CD14-positive monocyte (primary cell): ENCODE data around the gene LIMCH1. TPM values are rescaled to one million over a fixed set of nuclear protein-coding genes. Genes with fewer than 3 reads are reported as not detected.

Experiments used
- DNase-seq, 3 donors: peaks; one replicate each; pipeline ENCODE4 v3.0.0-alpha.2; 2011 to 2022
- H2AFZ ChIP-seq: 2 replicates; pipeline ENCODE4 v1.6.0; 2012; ENCODE audit warnings: mild to moderate bottlenecking, low read depth, low read length, inconsistent platforms; ENCODE audit not compliant: insufficient read depth, poor library complexity, severe bottlenecking
- H3K27ac ChIP-seq, 2 donors: 1 replicate in 1 of 2; 2 replicates in 1 of 2; pipeline ENCODE4 v1.5.1; 2012 to 2013; ENCODE audit warnings: low read length in 2 of 2, control low read depth in 1 of 2, inconsistent platforms in 1 of 2, low read depth in 1 of 2, mild to moderate bottlenecking in 1 of 2
- H3K27me3 ChIP-seq, 2 donors: one replicate each; pipeline versions ENCODE4 v1.6.0 to v1.6.1; 2011 to 2013; ENCODE audit warnings: low read length in 2 of 2; ENCODE audit not compliant: control insufficient read depth in 2 of 2, insufficient read depth in 2 of 2
- H3K36me3 ChIP-seq, 2 donors: replicated peaks in 1 of 2; 1 replicate in 1 of 2; 2 replicates in 1 of 2; pipeline versions ENCODE4 v1.5.1 to v1.6.1; 2012 to 2013; ENCODE audit warnings: low read length in 2 of 2, control low read depth in 1 of 2, inconsistent platforms in 1 of 2, mild to moderate bottlenecking in 1 of 2; ENCODE audit not compliant: insufficient read depth in 2 of 2, control insufficient read depth in 1 of 2
- H3K4me1 ChIP-seq, 2 donors: 1 replicate in 1 of 2; 2 replicates in 1 of 2; pipeline versions ENCODE4 v1.5.1 to v1.6.1; 2012 to 2013; ENCODE audit warnings: low read length in 2 of 2, control low read depth in 1 of 2, inconsistent platforms in 1 of 2, mild to moderate bottlenecking in 1 of 2, moderate library complexity in 1 of 2; ENCODE audit not compliant: insufficient read depth in 2 of 2, control insufficient read depth in 1 of 2
- H3K4me2 ChIP-seq: replicated peaks from 2 replicates; pipeline ENCODE3; 2012; ENCODE audit warnings: low read length, moderate library complexity, mild to moderate bottlenecking; ENCODE audit not compliant: poor library complexity, severe bottlenecking; ENCODE audit errors: extremely low read depth
- H3K4me3 ChIP-seq, 3 experiments: fragments of 200-600 bp in 1 of 3; sonication (generic) in 1 of 3; replicated peaks in 1 of 3; 1 replicate in 2 of 3; 2 replicates in 1 of 3; pipeline ENCODE4 v1.5.1; 2011 to 2013; ENCODE audit warnings: low read length in 3 of 3, mild to moderate bottlenecking in 3 of 3, control low read depth in 2 of 3, low read depth in 2 of 3, inconsistent platforms in 1 of 3, moderate library complexity in 1 of 3
- H3K79me2 ChIP-seq: 2 replicates; pipeline ENCODE4 v1.6.0; 2012; ENCODE audit warnings: mild to moderate bottlenecking, control low read depth, inconsistent platforms, low read length, moderate library complexity; ENCODE audit not compliant: insufficient read depth
- H3K9ac ChIP-seq: 2 replicates; pipeline ENCODE4 v1.6.0; 2017; ENCODE audit warnings: low read length, mild to moderate bottlenecking; ENCODE audit not compliant: insufficient read depth, poor library complexity, severe bottlenecking
- H3K9me3 ChIP-seq, 2 donors: replicated peaks in 1 of 2; 1 replicate in 1 of 2; 2 replicates in 1 of 2; pipeline versions ENCODE4 v1.5.1 to v1.6.1; 2012 to 2013; ENCODE audit warnings: low read length in 2 of 2, control low read depth in 1 of 2; ENCODE audit not compliant: control insufficient read depth in 1 of 2, insufficient read depth in 1 of 2
- H4K20me1 ChIP-seq: 2 replicates; pipeline ENCODE4 v1.6.0; 2012; ENCODE audit warnings: mild to moderate bottlenecking, low read length, control low read depth, moderate library complexity; ENCODE audit not compliant: insufficient read depth
- H3K27ac Mint-ChIP-seq, 7 donors: one replicate each; pipeline ENCODE4 v1.8.0; 2020; ENCODE audit warnings: mild to moderate bottlenecking in 7 of 7, mixed read lengths in 7 of 7, moderate library complexity in 6 of 7, inconsistent platforms in 2 of 7
- H3K27me3 Mint-ChIP-seq, 3 donors: one replicate each; pipeline ENCODE4 v1.8.0; 2021 to 2022; ENCODE audit warnings: low read depth in 3 of 3, mild to moderate bottlenecking in 3 of 3, mixed read lengths in 3 of 3, moderate library complexity in 3 of 3, inconsistent platforms in 1 of 3
- H3K36me3 Mint-ChIP-seq, 2 donors: one replicate each; pipeline ENCODE4 v1.8.0; 2020; ENCODE audit warnings: mixed read lengths in 2 of 2, inconsistent platforms in 1 of 2, mild to moderate bottlenecking in 1 of 2
- H3K4me1 Mint-ChIP-seq: one replicate; pipeline ENCODE4 v1.8.0; 2020; ENCODE audit warnings: mild to moderate bottlenecking, mixed read lengths
- H3K4me3 Mint-ChIP-seq, 2 donors: one replicate each; pipeline ENCODE4 v1.8.0; 2020; ENCODE audit warnings: mild to moderate bottlenecking in 2 of 2, mixed read lengths in 2 of 2, moderate library complexity in 1 of 2
- H3K9me3 Mint-ChIP-seq, 7 donors: one replicate each; pipeline ENCODE4 v1.8.0; 2020 to 2022; ENCODE audit warnings: mixed read lengths in 7 of 7, mild to moderate bottlenecking in 6 of 7, moderate library complexity in 6 of 7, inconsistent platforms in 2 of 7
- WGBS: methylation state at CpG from one replicate; pipeline ENCODE4 v1.1.5; 2013; ENCODE audit warnings: missing lambda C conversion rate; ENCODE audit not compliant: insufficient coverage; 5-methylcytosine and 5-hydroxymethylcytosine counted together
- intact Hi-C, 2 donors: fragments of 100-400 bp; cut with micrococcal nuclease; formaldehyde crosslinking; loops; one replicate each; pipeline versions ENCODE4 v1.15.0 to v1.15.1; 2023
- polyA plus RNA-seq, 3 donors: library from polyadenylated mRNA; depleted of rRNA in 1 of 3; unstranded in 2 of 3; stranded (reverse) in 1 of 3; fragments of 300-500 nt in 2 of 3; fragments of >200 nt in 1 of 3; fragmentation: Illumina TruSeq in 2 of 3; gene quantifications; 1 replicate in 2 of 3; 2 replicates in 1 of 3; pipeline ENCODE4 v1.2.3, GENCODE V29; 2012 to 2021
- TF ChIP-seq, protein P1 (sequence below): fragments of 200-600 bp; IDR thresholded peaks from one replicate; pipeline ENCODE4 v1.8.0; 2022; ENCODE audit warnings: antibody characterized with exemption, mild to moderate bottlenecking

The LIMCH1 gene
- polyA plus RNA-seq, 3 donors = 0.25 to 0.64 (median 0.32) TPM

DNA sequence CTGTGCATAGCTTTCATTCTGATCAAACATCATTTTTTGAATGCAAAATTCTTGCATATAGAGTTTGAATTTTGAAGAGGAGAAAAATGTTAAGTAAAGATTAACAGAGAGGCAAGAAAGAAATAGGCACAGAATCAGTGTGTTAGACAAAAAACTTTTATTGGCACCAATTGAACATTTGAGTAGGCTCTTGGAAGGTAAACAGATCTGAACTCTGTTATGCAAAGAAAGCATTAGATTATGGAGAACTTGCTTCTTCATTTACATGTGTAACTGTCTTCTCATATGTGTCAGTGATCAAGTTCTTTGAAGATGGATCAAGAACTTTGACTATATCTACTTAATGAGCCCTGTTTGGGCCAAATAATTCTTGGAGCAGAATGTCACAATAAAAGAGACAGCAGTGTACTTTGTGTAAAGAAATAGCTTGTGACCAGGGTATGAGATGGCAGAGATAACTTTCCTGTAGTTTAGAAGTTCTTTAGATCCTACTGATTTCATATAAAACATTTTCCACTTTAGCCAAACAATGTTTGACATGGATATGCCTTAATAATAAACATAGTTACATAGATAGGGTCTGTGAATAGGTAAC is 61.3 kb downstream of the LIMCH1 start:
- DNase-seq = no peak
- no peaks in the 10 kb centered on the region for H3K79me2 ChIP-seq
- H3K36me3 ChIP-seq = no peaks in the 10 kb centered on the region
- no peak overlapping the region for H3K9ac ChIP-seq
- no peak overlapping the region for H3K4me2 ChIP-seq
- intact Hi-C loops = no loop called here
- no peak overlapping the region for H2AFZ ChIP-seq
- Mint-ChIP-seq H3K4me3 (no peak overlapping the region), H3K27me3 (peaks cover 0 to 5% (median 4%) of the 10 kb centered on the region in 3 donors), H3K27ac (no peak overlapping the region), H3K36me3 (no peaks in the 10 kb centered on the region), H3K9me3 (peaks cover 0 to 2% (median 0%) of the 10 kb centered on the region in 7 donors), H3K4me1 (no peaks in the 10 kb centered on the region)
- TF ChIP-seq, protein P1, sequence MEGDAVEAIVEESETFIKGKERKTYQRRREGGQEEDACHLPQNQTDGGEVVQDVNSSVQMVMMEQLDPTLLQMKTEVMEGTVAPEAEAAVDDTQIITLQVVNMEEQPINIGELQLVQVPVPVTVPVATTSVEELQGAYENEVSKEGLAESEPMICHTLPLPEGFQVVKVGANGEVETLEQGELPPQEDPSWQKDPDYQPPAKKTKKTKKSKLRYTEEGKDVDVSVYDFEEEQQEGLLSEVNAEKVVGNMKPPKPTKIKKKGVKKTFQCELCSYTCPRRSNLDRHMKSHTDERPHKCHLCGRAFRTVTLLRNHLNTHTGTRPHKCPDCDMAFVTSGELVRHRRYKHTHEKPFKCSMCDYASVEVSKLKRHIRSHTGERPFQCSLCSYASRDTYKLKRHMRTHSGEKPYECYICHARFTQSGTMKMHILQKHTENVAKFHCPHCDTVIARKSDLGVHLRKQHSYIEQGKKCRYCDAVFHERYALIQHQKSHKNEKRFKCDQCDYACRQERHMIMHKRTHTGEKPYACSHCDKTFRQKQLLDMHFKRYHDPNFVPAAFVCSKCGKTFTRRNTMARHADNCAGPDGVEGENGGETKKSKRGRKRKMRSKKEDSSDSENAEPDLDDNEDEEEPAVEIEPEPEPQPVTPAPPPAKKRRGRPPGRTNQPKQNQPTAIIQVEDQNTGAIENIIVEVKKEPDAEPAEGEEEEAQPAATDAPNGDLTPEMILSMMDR = no peak
- no peak overlapping the region for H3K27ac ChIP-seq
- H3K27me3 ChIP-seq = no peaks in the 10 kb centered on the region
- no peak overlapping the region for H3K4me3 ChIP-seq
- H3K9me3 ChIP-seq = no peaks in the 10 kb centered on the region
- no peaks in the 10 kb centered on the region for H4K20me1 ChIP-seq
- no peaks in the 10 kb centered on the region for H3K4me1 ChIP-seq

DNA sequence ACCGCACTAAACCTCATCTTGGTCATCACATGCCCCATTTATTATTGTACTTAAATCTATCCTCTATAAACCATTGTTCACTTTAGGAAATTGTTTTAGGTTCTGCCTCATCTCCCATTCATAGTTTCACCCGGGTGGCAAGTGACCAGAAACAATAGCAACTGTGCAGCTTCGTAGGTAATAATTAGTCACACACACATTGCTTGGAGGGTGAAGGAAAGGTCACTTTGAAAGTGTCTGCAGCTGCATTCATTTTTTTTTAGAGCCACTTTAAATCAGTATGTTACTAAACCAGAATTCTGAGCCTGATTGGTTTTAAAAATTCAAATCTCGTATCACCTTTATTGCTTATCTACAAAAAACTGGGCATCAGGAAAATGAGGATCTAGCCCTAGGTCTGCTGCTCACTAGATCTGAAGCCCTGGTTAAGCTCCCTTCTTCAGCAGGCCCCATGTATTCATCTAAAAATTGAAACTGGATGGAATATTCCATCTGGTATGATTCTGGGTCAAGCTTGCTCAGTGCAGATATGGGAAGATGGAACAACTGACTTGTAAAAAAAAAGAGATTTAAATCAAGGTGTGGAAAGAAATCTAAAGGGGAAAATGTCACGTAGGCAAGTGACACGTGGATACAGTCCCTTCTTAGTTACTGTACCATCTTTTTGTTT is 62.4 kb downstream of the LIMCH1 start:
- H3K9ac ChIP-seq = no peak overlapping the region
- intact Hi-C loops = loop anchor here in 1 of 2 donors (10.0 kb wide), 1 partner anchor 544 kb away; no protein-coding TSS in a partner anchor
- no peak overlapping the region for H3K27ac Mint-ChIP-seq

More for the DNA sequence above, 62.4 kb downstream of the LIMCH1 start:
- peaks cover 0 to 4% (median 3%) of the 10 kb centered on the region in 3 donors for H3K27me3 Mint-ChIP-seq
- TF ChIP-seq, protein P1 = no peak
- Histone ChIP-seq H3K4me2 (no peak overlapping the region), H3K9me3 (no peaks in the 10 kb centered on the region), H3K27ac (no peak overlapping the region), H2AFZ (no peak overlapping the region), H3K4me3 (no peak overlapping the region), H4K20me1 (no peaks in the 10 kb centered on the region), H3K4me1 (no peaks in the 10 kb centered on the region), H3K36me3 (no peaks in the 10 kb centered on the region), H3K27me3 (no peaks in the 10 kb centered on the region), H3K79me2 (no peaks in the 10 kb centered on the region)
- DNase-seq = no peak
- H3K9me3 Mint-ChIP-seq = peaks cover 0 to 2% (median 0%) of the 10 kb centered on the region in 7 donors
- H3K4me3 Mint-ChIP-seq = no peak overlapping the region
- WGBS = 80% methylated on average over 1 of the region's 6 CpGs
- H3K36me3 Mint-ChIP-seq = no peaks in the 10 kb centered on the region
- no peaks in the 10 kb centered on the region for H3K4me1 Mint-ChIP-seq
